NCI-H1436 treated with DMSO at 0.1 percent for 48 hours (cell line): ENCODE data around the gene FBXL14.
"Not testable (repeated sequence)": the region's sequence is repeated elsewhere in the genome, so short reads cannot be mapped to it uniquely, and the experiment has no call there.

ENCODE experiments used
- DNase-seq: peaks from one replicate; lab custom pipeline; 2025; lab: John Stamatoyannopoulos, UW

FBXL14 gene

GRCh38 chr12:1572731-1573130, 21.6 kb downstream of the FBXL14 start:
- no peak for DNase-seq

GRCh38 chr12:1567852-1568251, 26.5 kb downstream of the FBXL14 start:
- DNase-seq: no peak

- DNase-seq: no peak
Measured at GRCh38 chr12:1566449-1567135, 27.8 kb downstream of the FBXL14 start.

- DNase-seq: no peak
Measured at GRCh38 chr12:1565172-1565571, 29.2 kb downstream of the FBXL14 start.

- no peak for DNase-seq
Measured at GRCh38 chr12:1564067-1564466, 30.3 kb downstream of the FBXL14 start.

GRCh38 chr12:1562813-1563407, 31.5 kb downstream of the FBXL14 start:
- DNase-seq: no peak

- no peak for DNase-seq
Measured at GRCh38 chr12:1560704-1561103, 33.7 kb downstream of the FBXL14 start.

- peak; percentile 69 for DNase-seq
Measured at GRCh38 chr12:1559676-1560091, 34.7 kb downstream of the FBXL14 start.

GRCh38 chr12:1558108-1558507, 36.3 kb downstream of the FBXL14 start:
- DNase-seq: not testable (repeated sequence)

GRCh38 chr12:1553987-1554982, 40.1 kb downstream of the FBXL14 start:
- no peak for DNase-seq

- DNase-seq: no peak
Measured at GRCh38 chr12:1553536-1553935, 40.8 kb downstream of the FBXL14 start.

GRCh38 chr12:1552911-1553491, 41.4 kb downstream of the FBXL14 start:
- no peak for DNase-seq

GRCh38 chr12:1552171-1552570, 42.2 kb downstream of the FBXL14 start:
- DNase-seq: no peak

GRCh38 chr12:1551496-1551895, 42.9 kb downstream of the FBXL14 start:
- no peak for DNase-seq

GRCh38 chr12:1546931-1547640, 47.3 kb downstream of the FBXL14 start:
- DNase-seq: no peak

GRCh38 chr12:1544996-1545700, 49.2 kb downstream of the FBXL14 start:
- DNase-seq: no peak

GRCh38 chr12:1542599-1542998, 51.8 kb downstream of the FBXL14 start:
- no peak for DNase-seq

GRCh38 chr12:1540690-1541089, 53.7 kb downstream of the FBXL14 start:
- DNase-seq: no peak

GRCh38 chr12:1539135-1539534, 55.2 kb downstream of the FBXL14 start:
- no peak for DNase-seq

GRCh38 chr12:1536817-1537216, 57.6 kb downstream of the FBXL14 start:
- no peak for DNase-seq

GRCh38 chr12:1534748-1535147, 59.6 kb downstream of the FBXL14 start:
- DNase-seq: no peak
